Left forelimb (tissue), 1 donor: Measurements from ENCODE around the gene HSPB6.

ENCODE experiments used
- DNase-seq: peaks from one replicate; pipeline ENCODE4 v3.0.0-alpha.2; 2018; ENCODE audit warnings: low spot score

HSPB6 gene

GRCh38 chr19:35767288-35768081, 10.7 kb upstream of the HSPB6 start:
- no peak for DNase-seq

GRCh38 chr19:35766571-35767104, 9.8 kb upstream of the HSPB6 start:
- DNase-seq: no peak

GRCh38 chr19:35764432-35765315, 7.8 kb upstream of the HSPB6 start:
- DNase-seq: no peak

GRCh38 chr19:35760711-35761349, 4.0 kb upstream of the HSPB6 start:
- DNase-seq: no peak

GRCh38 chr19:35759697-35760096, 2.9 kb upstream of the HSPB6 start:
- no peak for DNase-seq

- peak; percentile 99 for DNase-seq
Measured at GRCh38 chr19:35757749-35758608, 1.1 kb upstream of the HSPB6 start, which contains the start of gene PROSER3. Gene PROSER3, plus strand, starts transcription at chr19:35758176. Its CDS starts 40 bp downstream, at chr19:35758216.

- peak; percentile 98 for DNase-seq
Measured at GRCh38 chr19:35757231-35757748, 461 bp upstream of the HSPB6 start.

GRCh38 chr19:35755550-35756376, 1.1 kb downstream of the HSPB6 start:
- peak; percentile 84 for DNase-seq

- DNase-seq: no peak
Measured at GRCh38 chr19:35755131-35755549, 1.7 kb downstream of the HSPB6 start.

- no peak for DNase-seq
Measured at GRCh38 chr19:35754370-35755130, 2.3 kb downstream of the HSPB6 start.

- no peak for DNase-seq
Measured at GRCh38 chr19:35753634-35754369, 3.0 kb downstream of the HSPB6 start.

- no peak for DNase-seq
Measured at GRCh38 chr19:35752746-35753350, 4.0 kb downstream of the HSPB6 start.

GRCh38 chr19:35751839-35752745, 4.7 kb downstream of the HSPB6 start:
- no peak for DNase-seq

- DNase-seq: no peak
Measured at GRCh38 chr19:35750167-35750566, 6.7 kb downstream of the HSPB6 start.

- peak; percentile 99 for DNase-seq
Measured at GRCh38 chr19:35748106-35749020, 8.5 kb downstream of the HSPB6 start, which contains the start of gene LIN37. Gene LIN37, plus strand, starts transcription at chr19:35748576. Its CDS starts 149 bp downstream, at chr19:35748725.

GRCh38 chr19:35746531-35746930, 10.3 kb downstream of the HSPB6 start:
- no peak for DNase-seq
